ENCODE measurements around the gene HMCN1. TPM values are rescaled to one million over a fixed set of nuclear protein-coding genes. Genes with fewer than 3 reads are reported as not detected.

HMCN1 gene
- total RNA-seq, 1 donor from 2014 or later: 9.2 TPM

GRCh38 chr1:186002406-186002805 lies 268.2 kb downstream of the HMCN1 start:
- DNase-seq (ENCODE audit: extremely low read depth, low read depth, low spot score): no peak

- DNase-seq (ENCODE audit: extremely low read depth, low read depth, low spot score): no peak
Measured at GRCh38 chr1:186009039-186009737, 275.0 kb downstream of the HMCN1 start.

- DNase-seq (ENCODE audit: extremely low read depth, low read depth, low spot score): no peak
Measured at GRCh38 chr1:186014370-186015037, 280.3 kb downstream of the HMCN1 start.

- no peak for DNase-seq (ENCODE audit: extremely low read depth, low read depth, low spot score)
Measured at GRCh38 chr1:186016856-186017255, 282.7 kb downstream of the HMCN1 start.

- DNase-seq (ENCODE audit: extremely low read depth, low read depth, low spot score): no peak
Measured at GRCh38 chr1:186022184-186022583, 288.0 kb downstream of the HMCN1 start.

GRCh38 chr1:186026946-186027345 lies 292.8 kb downstream of the HMCN1 start:
- DNase-seq (ENCODE audit: extremely low read depth, low read depth, low spot score): no peak

- DNase-seq (ENCODE audit: extremely low read depth, low read depth, low spot score): no peak
Measured at GRCh38 chr1:186027621-186028020, 293.4 kb downstream of the HMCN1 start.

GRCh38 chr1:186030453-186030852 lies 296.3 kb downstream of the HMCN1 start:
- DNase-seq (ENCODE audit: extremely low read depth, low read depth, low spot score): no peak

GRCh38 chr1:186033847-186034271 lies 299.7 kb downstream of the HMCN1 start:
- peak; percentile 48 for DNase-seq (ENCODE audit: extremely low read depth, low read depth, low spot score)

- no peak for DNase-seq (ENCODE audit: extremely low read depth, low read depth, low spot score)
Measured at GRCh38 chr1:186042230-186042629, 308.0 kb downstream of the HMCN1 start.

- no peak for DNase-seq (ENCODE audit: extremely low read depth, low read depth, low spot score)
Measured at GRCh38 chr1:186043296-186043695, 309.1 kb downstream of the HMCN1 start.

GRCh38 chr1:186044079-186044685 lies 310.0 kb downstream of the HMCN1 start:
- DNase-seq (ENCODE audit: extremely low read depth, low read depth, low spot score): no peak

GRCh38 chr1:186046437-186047211 lies 312.4 kb downstream of the HMCN1 start:
- no peak for DNase-seq (ENCODE audit: extremely low read depth, low read depth, low spot score)

- DNase-seq (ENCODE audit: extremely low read depth, low read depth, low spot score): no peak
Measured at GRCh38 chr1:186050360-186050759, 316.2 kb downstream of the HMCN1 start.

- no peak for DNase-seq (ENCODE audit: extremely low read depth, low read depth, low spot score)
Measured at GRCh38 chr1:186054003-186054402, 319.8 kb downstream of the HMCN1 start.

GRCh38 chr1:186054932-186055331 lies 320.7 kb downstream of the HMCN1 start:
- DNase-seq (ENCODE audit: extremely low read depth, low read depth, low spot score): no peak

GRCh38 chr1:186055846-186056245 lies 321.7 kb downstream of the HMCN1 start:
- DNase-seq (ENCODE audit: extremely low read depth, low read depth, low spot score): no peak

- no peak for DNase-seq (ENCODE audit: extremely low read depth, low read depth, low spot score)
Measured at GRCh38 chr1:186057086-186057485, 322.9 kb downstream of the HMCN1 start.

- DNase-seq (ENCODE audit: extremely low read depth, low read depth, low spot score): no peak
Measured at GRCh38 chr1:186059311-186059710, 325.1 kb downstream of the HMCN1 start.

GRCh38 chr1:186059752-186060151 lies 325.6 kb downstream of the HMCN1 start:
- DNase-seq (ENCODE audit: extremely low read depth, low read depth, low spot score): no peak

- DNase-seq (ENCODE audit: extremely low read depth, low read depth, low spot score): no peak
Measured at GRCh38 chr1:186060226-186060625, 326.0 kb downstream of the HMCN1 start.
